ENCODE results near the gene GFI1B. TPM values are rescaled to one million over a fixed set of nuclear protein-coding genes. Genes with fewer than 3 reads are reported as not detected.
"Not testable (repeated sequence)": the region's sequence is repeated elsewhere in the genome, so short reads cannot be mapped to it uniquely, and the experiment has no call there.

GFI1B gene
- total and polyA plus RNA-seq, 7 donors: 0.28 to 0.92 (median 0.87) TPM; not detected in 4

GRCh38 chr9:132986640-132987620 lies 8.4 kb downstream of the GFI1B start:
- no peaks in the 10 kb centered on the region for H3K36me3 ChIP-seq
- WGBS, 2 donors: 28 to 51% methylated on average over 26 of the region's 26 CpGs
- intact Hi-C loops (cut with DNase I): no loop called here
- no peak overlapping the region for H3K4me3 ChIP-seq
- H3K4me1 ChIP-seq: no peaks in the 10 kb centered on the region
- no peak overlapping the region for H3K27ac ChIP-seq
- DNase-seq: no peak
- TF ChIP-seq POLR2A (IDR thresholded peaks at IDR 0.05): no peak
- TF ChIP-seq POLR2AphosphoS5 (IDR thresholded peaks at IDR 0.05): no peak
- TF ChIP-seq, protein P1, sequence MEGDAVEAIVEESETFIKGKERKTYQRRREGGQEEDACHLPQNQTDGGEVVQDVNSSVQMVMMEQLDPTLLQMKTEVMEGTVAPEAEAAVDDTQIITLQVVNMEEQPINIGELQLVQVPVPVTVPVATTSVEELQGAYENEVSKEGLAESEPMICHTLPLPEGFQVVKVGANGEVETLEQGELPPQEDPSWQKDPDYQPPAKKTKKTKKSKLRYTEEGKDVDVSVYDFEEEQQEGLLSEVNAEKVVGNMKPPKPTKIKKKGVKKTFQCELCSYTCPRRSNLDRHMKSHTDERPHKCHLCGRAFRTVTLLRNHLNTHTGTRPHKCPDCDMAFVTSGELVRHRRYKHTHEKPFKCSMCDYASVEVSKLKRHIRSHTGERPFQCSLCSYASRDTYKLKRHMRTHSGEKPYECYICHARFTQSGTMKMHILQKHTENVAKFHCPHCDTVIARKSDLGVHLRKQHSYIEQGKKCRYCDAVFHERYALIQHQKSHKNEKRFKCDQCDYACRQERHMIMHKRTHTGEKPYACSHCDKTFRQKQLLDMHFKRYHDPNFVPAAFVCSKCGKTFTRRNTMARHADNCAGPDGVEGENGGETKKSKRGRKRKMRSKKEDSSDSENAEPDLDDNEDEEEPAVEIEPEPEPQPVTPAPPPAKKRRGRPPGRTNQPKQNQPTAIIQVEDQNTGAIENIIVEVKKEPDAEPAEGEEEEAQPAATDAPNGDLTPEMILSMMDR (IDR thresholded peaks at IDR 0.05): no peak
- TF ChIP-seq EP300 (IDR thresholded peaks at IDR 0.05): no peak
- no peaks in the 10 kb centered on the region for H3K9me3 ChIP-seq
- H3K27me3 ChIP-seq: peaks cover 0 to 45% (median 10%) of the 10 kb centered on the region in 3 donors

DNA sequence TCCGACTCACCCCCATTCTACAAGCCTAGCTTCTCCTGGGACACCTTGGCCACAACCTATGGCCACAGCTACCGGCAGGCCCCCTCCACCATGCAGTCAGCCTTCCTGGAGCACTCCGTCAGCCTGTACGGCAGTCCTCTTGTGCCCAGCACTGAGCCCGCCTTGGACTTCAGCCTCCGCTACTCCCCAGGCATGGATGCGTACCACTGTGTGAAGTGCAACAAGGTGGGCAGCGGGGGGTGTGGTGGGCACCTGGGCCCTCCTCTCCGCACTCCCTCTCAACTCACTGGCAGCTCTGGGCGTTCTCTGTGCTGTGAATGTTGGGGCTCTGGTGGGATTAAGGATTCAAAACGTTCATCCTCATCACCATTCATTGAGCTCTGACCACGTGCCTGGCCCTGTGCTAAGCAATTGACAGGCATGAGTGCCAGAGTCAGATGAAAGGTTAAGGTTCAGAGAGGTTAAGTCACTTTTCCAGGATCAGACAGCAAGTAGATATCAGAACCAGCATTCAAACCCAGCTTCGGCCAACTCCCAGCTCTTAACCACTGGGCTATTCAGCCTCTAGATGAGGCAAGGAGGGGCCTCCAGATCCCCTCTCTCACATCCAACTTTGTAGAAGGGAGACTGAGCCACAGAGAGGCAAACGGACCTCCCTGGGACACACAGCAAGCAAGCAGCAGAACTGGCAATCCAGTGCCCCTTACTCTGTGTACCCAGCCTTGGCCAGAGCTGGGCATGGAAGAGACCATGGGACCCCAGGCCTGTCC lies 9.9 kb downstream of the GFI1B start:
- Histone ChIP-seq H3K4me3 (no peak overlapping the region), H3K9me3 (no peaks in the 10 kb centered on the region), H3K4me1 (no peaks in the 10 kb centered on the region), H3K36me3 (no peaks in the 10 kb centered on the region), H3K27ac (no peak overlapping the region), H3K27me3 (peaks cover 1 to 51% (median 20%) of the 10 kb centered on the region in 3 donors)
- no peak for TF ChIP-seq EP300 (IDR thresholded peaks at IDR 0.05)
- TF ChIP-seq POLR2A (IDR thresholded peaks at IDR 0.05): no peak
- TF ChIP-seq, protein P1 (IDR thresholded peaks at IDR 0.05): no peak
- no peak for TF ChIP-seq POLR2AphosphoS5 (IDR thresholded peaks at IDR 0.05)
- WGBS, 2 donors: 78 to 84% methylated on average over 14 of the region's 14 CpGs
- intact Hi-C loops (cut with DNase I): no loop called here
- no peak for DNase-seq

DNA sequence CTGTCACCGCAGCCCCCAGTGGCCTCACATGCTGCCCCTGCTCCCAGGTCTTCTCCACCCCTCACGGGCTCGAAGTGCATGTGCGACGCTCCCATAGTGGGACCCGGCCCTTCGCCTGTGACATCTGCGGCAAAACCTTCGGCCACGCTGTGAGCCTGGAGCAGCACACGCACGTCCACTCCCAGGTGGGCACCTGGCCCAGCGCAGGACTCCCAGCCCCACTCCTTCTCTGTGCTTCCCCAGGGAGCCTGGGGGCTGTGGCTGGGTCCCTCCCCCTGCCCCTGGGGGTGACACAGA lies 10.5 kb downstream of the GFI1B start:
- intact Hi-C loops (cut with DNase I): no loop called here
- 90 to 93% methylated on average over 13 of the region's 13 CpGs for WGBS, 2 donors
- Histone ChIP-seq H3K27ac (no peak overlapping the region), H3K9me3 (no peaks in the 10 kb centered on the region), H3K4me1 (no peaks in the 10 kb centered on the region), H3K27me3 (peaks cover 6 to 57% (median 23%) of the 10 kb centered on the region in 3 donors), H3K36me3 (no peaks in the 10 kb centered on the region), H3K4me3 (no peak overlapping the region)
- DNase-seq: no peak
- TF ChIP-seq EP300 (IDR thresholded peaks at IDR 0.05): no peak
- TF ChIP-seq, protein P1 (IDR thresholded peaks at IDR 0.05): no peak

GRCh38 chr9:132989414-132989996 lies 11.0 kb downstream of the GFI1B start:
- H3K4me1 ChIP-seq: no peaks in the 10 kb centered on the region
- intact Hi-C loops (cut with DNase I): no loop called here
- no peaks in the 10 kb centered on the region for H3K9me3 ChIP-seq
- no peak overlapping the region for H3K4me3 ChIP-seq
- no peak for TF ChIP-seq EP300 (IDR thresholded peaks at IDR 0.05)
- TF ChIP-seq, protein P1 (IDR thresholded peaks at IDR 0.05): no peak
- TF ChIP-seq POLR2AphosphoS5 (IDR thresholded peaks at IDR 0.05): no peak
- no peak for TF ChIP-seq POLR2A (IDR thresholded peaks at IDR 0.05)
- H3K36me3 ChIP-seq: no peaks in the 10 kb centered on the region
- DNase-seq: no peak
- H3K27me3 ChIP-seq: peaks cover 6 to 60% (median 29%) of the 10 kb centered on the region in 3 donors
- no peak overlapping the region for H3K27ac ChIP-seq
- 80 to 90% methylated on average over 23 of the region's 23 CpGs for WGBS, 2 donors

- DNase-seq; H3K9me3 ChIP-seq; intact Hi-C loops (cut with DNase I); H3K4me3 ChIP-seq; H3K27ac ChIP-seq; H3K4me1 ChIP-seq; H3K36me3 ChIP-seq: not testable (repeated sequence)
- H3K27me3 ChIP-seq: peaks cover 6 to 60% (median 32%) of the 10 kb centered on the region in 3 donors
- 61 to 79% methylated on average over 4 of the region's 4 CpGs for WGBS, 2 donors
Measured at GRCh38 chr9:132989998-132990557, 11.6 kb downstream of the GFI1B start.
